ENCODE results near the gene INHBC.

The INHBC gene

GRCh38 chr12:57475271-57476161 is 40.9 kb downstream of the INHBC start:
- no peak for DNase-seq (ENCODE audit: low spot score)
- no peak for TF ChIP-seq CTCF (IDR thresholded peaks at IDR 0.05)
- H3K27ac ChIP-seq = peak overlapping the region in 1 of 2 donors; percentile 7
- H3K4me3 ChIP-seq = peak overlapping the region; percentile 75

- peak overlapping the region; percentile 75 for H3K4me3 ChIP-seq
- DNase-seq (ENCODE audit: low spot score) = no peak
- peak overlapping the region in 1 of 2 donors; percentile 80 for H3K27ac ChIP-seq
- no peak for TF ChIP-seq CTCF (IDR thresholded peaks at IDR 0.05)
Measured at GRCh38 chr12:57476162-57476992, 41.8 kb downstream of the INHBC start.

GRCh38 chr12:57476993-57477709 is 42.6 kb downstream of the INHBC start:
- TF ChIP-seq CTCF (IDR thresholded peaks at IDR 0.05) = no peak
- DNase-seq (ENCODE audit: low spot score) = no peak
- Histone ChIP-seq H3K4me3 (peak overlapping the region; percentile 75), H3K27ac (peak overlapping the region in 1 of 2 donors; percentile 80)

- TF ChIP-seq CTCF (IDR thresholded peaks at IDR 0.05) = no peak
- peak overlapping the region in 1 of 2 donors; percentile 80 for H3K27ac ChIP-seq
- DNase-seq (ENCODE audit: low spot score) = no peak
- H3K4me3 ChIP-seq = peak overlapping the region; percentile 75
Measured at GRCh38 chr12:57477710-57478681, 43.4 kb downstream of the INHBC start.

- no peak for DNase-seq (ENCODE audit: low spot score)
- peak overlapping the region; percentile 17 to 80 for H3K27ac ChIP-seq
- H3K4me3 ChIP-seq = no peak overlapping the region
- no peak for TF ChIP-seq CTCF (IDR thresholded peaks at IDR 0.05)
Measured at GRCh38 chr12:57479043-57479375, 44.4 kb downstream of the INHBC start.
